Smooth muscle cell (in vitro differentiated cells): ENCODE measurements around the gene ZDHHC8. TPM values are rescaled to one million over a fixed set of nuclear protein-coding genes. Genes with fewer than 3 reads are reported as not detected.

Experiments
- DNase-seq: peaks from one replicate; lab custom pipeline; 2025; ENCODE audit not compliant: unreplicated experiment; lab: John Stamatoyannopoulos, UW
- H2AFZ ChIP-seq: fragments of 200-600 bp; sonication (generic); 2 replicates; pipeline ENCODE4 v1.6.0; 2016; ENCODE audit warnings: antibody characterized with exemption, low read depth, mild to moderate bottlenecking
- H3F3A ChIP-seq: fragments of 200-600 bp; sonication (generic); 2 replicates; pipeline ENCODE4 v1.6.0; 2017; ENCODE audit warnings: antibody characterized with exemption, low read depth
- H3K27ac ChIP-seq: fragments of 200-600 bp; sonication (generic); 2 replicates; pipeline ENCODE4 v1.5.1; 2016; ENCODE audit warnings: low read depth, mild to moderate bottlenecking
- H3K27me3 ChIP-seq: fragments of 200-600 bp; sonication (generic); 2 replicates; pipeline ENCODE4 v1.6.1; 2016; ENCODE audit warnings: low read depth, mild to moderate bottlenecking
- H3K36me3 ChIP-seq: fragments of 200-600 bp; sonication (generic); 2 replicates; pipeline ENCODE4 v1.5.1; 2016; ENCODE audit warnings: low read depth
- H3K4me1 ChIP-seq: fragments of 200-600 bp; sonication (generic); 2 replicates; pipeline ENCODE4 v1.5.1; 2016; ENCODE audit warnings: low read depth
- H3K4me2 ChIP-seq: fragments of 200-600 bp; sonication (generic); 2 replicates; pipeline ENCODE4 v1.6.0; 2016; ENCODE audit warnings: mild to moderate bottlenecking
- H3K4me3 ChIP-seq: fragments of 200-600 bp; sonication (generic); 2 replicates; pipeline ENCODE4 v1.5.1; 2016; ENCODE audit warnings: mild to moderate bottlenecking
- H3K79me2 ChIP-seq: fragments of 200-600 bp; sonication (generic); 2 replicates; pipeline ENCODE4 v1.6.0; 2016; ENCODE audit warnings: low read depth, mild to moderate bottlenecking
- H3K9ac ChIP-seq: fragments of 200-600 bp; sonication (generic); 2 replicates; pipeline ENCODE4 v1.6.0; 2016; ENCODE audit warnings: low read depth
- H3K9me3 ChIP-seq: fragments of 200-600 bp; sonication (generic); replicated peaks from 2 replicates; pipeline ENCODE4 v1.5.1; 2016; ENCODE audit warnings: low read depth
- H4K20me1 ChIP-seq: fragments of 200-600 bp; sonication (generic); 2 replicates; pipeline ENCODE4 v1.6.0; 2016; ENCODE audit warnings: low read depth
- CTCF ChIP-seq: fragments of 200-600 bp; sonication (generic); IDR thresholded peaks from 2 replicates; pipeline ENCODE4 v1.5.1; 2017; ENCODE audit warnings: borderline replicate concordance, mild to moderate bottlenecking, antibody characterized with exemption; ENCODE audit not compliant: insufficient read depth, poor library complexity, severe bottlenecking
- WGBS: methylation state at CpG from one replicate; pipeline ENCODE4 v1.1.7; 2016; ENCODE audit warnings: low lambda C conversion rate; 5-methylcytosine and 5-hydroxymethylcytosine counted together
- polyA plus RNA-seq: library from polyadenylated mRNA; unstranded; fragments of >200 nt; fragmentation: Nextera tagmentation; extraction: Ambion mirVana; gene quantifications from 2 replicates; pipeline ENCODE4 v1.2.1, GENCODE V29; 2016
- total RNA-seq: library from RNA; depleted of rRNA; stranded (reverse); fragments of >200 nt; gene quantifications from 2 replicates; pipeline ENCODE4 v1.2.3, GENCODE V29; 2014

ZDHHC8 gene
- total and polyA plus RNA-seq, 2 experiments from 2014 or later, result 12.7 to 53.9 TPM

DNA sequence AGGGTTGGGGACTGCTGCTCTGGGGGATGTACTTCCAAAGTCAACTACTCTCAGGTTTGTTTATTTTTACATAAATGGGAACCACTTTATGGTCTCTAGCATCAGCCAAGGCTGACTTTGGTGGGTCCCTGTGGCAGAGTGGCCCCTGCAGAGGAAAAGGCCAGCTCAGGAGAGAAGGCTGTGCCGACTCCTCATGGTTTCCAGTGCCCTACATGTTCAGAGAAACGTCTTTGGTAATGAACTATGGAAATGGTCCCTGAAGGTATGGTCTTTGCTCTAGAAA, 3.0 kb upstream of the ZDHHC8 start:
- H3K79me2 ChIP-seq, result peaks cover 17% of the 10 kb centered on the region
- no peak overlapping the region for H3K4me2 ChIP-seq
- TF ChIP-seq CTCF, result no peak
- H3K4me3 ChIP-seq, result no peak overlapping the region
- H3F3A ChIP-seq, result peaks cover 16% of the 10 kb centered on the region
- peaks cover 30% of the 10 kb centered on the region for H4K20me1 ChIP-seq
- H3K27me3 ChIP-seq, result no peaks in the 10 kb centered on the region
- no peak overlapping the region for H2AFZ ChIP-seq
- no peak overlapping the region for H3K9ac ChIP-seq
- H3K36me3 ChIP-seq, result peaks cover 5% of the 10 kb centered on the region
- 89% methylated on average over 2 of the region's 2 CpGs for WGBS
- H3K4me1 ChIP-seq, result peaks cover 7% of the 10 kb centered on the region
- H3K27ac ChIP-seq, result no peak overlapping the region
- DNase-seq, result no peak
- H3K9me3 ChIP-seq, result no peaks in the 10 kb centered on the region

DNA sequence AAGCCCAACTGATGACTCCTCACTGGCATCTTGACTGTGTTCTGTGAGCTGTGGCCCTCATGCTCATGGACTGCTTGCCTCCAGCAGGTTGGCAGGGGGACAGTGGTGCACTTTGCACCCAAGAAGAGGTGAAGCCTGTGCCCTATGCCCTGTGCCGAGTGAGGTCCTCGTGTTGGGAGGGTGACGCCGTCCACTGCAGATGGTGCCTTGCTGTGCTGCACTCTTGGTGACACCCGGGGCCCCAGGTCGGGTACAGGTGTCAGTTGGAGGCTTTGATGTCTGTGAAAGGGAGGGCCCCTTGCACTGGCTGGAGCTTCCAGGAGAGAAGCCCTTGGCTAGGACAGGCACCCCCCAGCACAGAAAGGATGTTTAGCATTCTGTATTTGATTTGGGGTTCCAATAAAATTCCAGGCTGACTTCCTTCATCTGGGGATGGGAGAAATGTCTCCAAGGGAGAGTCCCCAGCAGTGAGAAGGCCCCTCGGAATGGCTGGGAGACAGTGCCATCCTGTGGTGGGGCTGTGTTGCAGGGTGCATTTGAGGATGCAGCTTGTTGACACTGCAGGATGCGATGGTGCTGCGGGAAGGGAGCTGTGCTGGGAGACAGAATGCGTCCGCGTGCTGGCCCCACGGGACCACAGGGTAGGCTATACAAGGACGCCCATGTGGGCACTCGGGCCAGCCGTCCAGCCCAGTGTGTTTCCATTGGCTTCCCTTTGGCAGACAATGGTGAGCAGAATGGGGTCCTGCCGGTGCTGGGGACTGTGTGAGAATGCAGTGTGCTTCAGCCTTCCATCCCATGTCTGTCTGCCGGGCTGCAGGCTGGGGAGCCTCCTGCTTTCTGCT, 2.5 kb upstream of the ZDHHC8 start:
- Histone ChIP-seq H3F3A (peaks cover 16% of the 10 kb centered on the region), H3K4me1 (peaks cover 7% of the 10 kb centered on the region), H4K20me1 (peaks cover 30% of the 10 kb centered on the region), H3K79me2 (peaks cover 22% of the 10 kb centered on the region), H3K9me3 (no peaks in the 10 kb centered on the region), H3K36me3 (peaks cover 5% of the 10 kb centered on the region), H3K9ac (no peak overlapping the region), H3K27me3 (no peaks in the 10 kb centered on the region), H3K4me3 (no peak overlapping the region), H2AFZ (no peak overlapping the region), H3K4me2 (no peak overlapping the region), H3K27ac (no peak overlapping the region)
- peak; percentile 21 for TF ChIP-seq CTCF
- 76% methylated on average over 18 of the region's 18 CpGs for WGBS
- no peak for DNase-seq

DNA sequence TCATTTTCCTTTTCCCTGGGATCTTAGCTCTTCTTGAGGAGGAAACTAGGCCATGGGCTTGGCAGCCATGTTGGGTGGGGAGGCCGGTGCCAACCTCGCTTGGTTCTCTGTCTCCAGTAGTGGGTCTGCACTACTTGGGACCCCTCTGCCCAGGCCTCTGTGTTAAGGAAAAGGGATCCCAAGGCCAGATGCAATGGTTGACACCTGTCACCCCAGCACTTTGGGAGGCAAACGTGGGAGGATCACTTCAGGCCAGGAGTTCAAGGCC, 1.9 kb upstream of the ZDHHC8 start:
- Histone ChIP-seq H4K20me1 (peaks cover 30% of the 10 kb centered on the region), H3K4me1 (peaks cover 7% of the 10 kb centered on the region), H3F3A (peaks cover 16% of the 10 kb centered on the region), H3K27me3 (no peaks in the 10 kb centered on the region), H3K9ac (no peak overlapping the region), H3K4me2 (no peak overlapping the region), H2AFZ (no peak overlapping the region), H3K27ac (no peak overlapping the region), H3K36me3 (peaks cover 5% of the 10 kb centered on the region), H3K9me3 (no peaks in the 10 kb centered on the region), H3K4me3 (no peak overlapping the region), H3K79me2 (peaks cover 28% of the 10 kb centered on the region)
- 96% methylated on average over 3 of the region's 3 CpGs for WGBS
- DNase-seq, result no peak
- no peak for TF ChIP-seq CTCF

DNA sequence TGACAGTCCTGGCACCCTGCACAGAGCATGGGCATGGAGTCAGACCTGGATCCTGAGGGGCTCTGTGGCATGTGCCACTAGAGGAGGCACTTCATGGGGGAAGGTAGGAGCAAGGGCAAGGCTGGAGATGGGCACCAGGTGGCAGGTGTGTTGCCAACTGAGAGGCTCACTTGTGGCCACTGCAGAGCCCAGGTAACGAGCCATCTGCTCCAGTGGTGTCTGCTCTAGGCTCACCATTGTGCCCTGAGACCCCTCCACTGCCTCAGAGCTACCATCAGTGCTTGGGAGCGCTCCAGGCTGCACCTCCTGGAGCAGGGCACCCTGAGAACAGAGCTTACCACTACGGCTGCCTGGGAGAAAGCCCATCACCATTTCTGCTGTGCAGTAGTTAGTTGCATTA, 1.3 kb upstream of the ZDHHC8 start:
- Histone ChIP-seq H4K20me1 (peaks cover 33% of the 10 kb centered on the region), H3K4me2 (no peak overlapping the region), H3K27ac (peak overlapping the region; percentile 57), H2AFZ (no peak overlapping the region), H3K27me3 (no peaks in the 10 kb centered on the region), H3K9ac (no peak overlapping the region), H3K9me3 (no peaks in the 10 kb centered on the region), H3K4me1 (peaks cover 7% of the 10 kb centered on the region), H3F3A (peaks cover 16% of the 10 kb centered on the region), H3K36me3 (peaks cover 5% of the 10 kb centered on the region), H3K4me3 (no peak overlapping the region), H3K79me2 (peaks cover 34% of the 10 kb centered on the region)
- DNase-seq, result no peak
- 96% methylated on average over 3 of the region's 3 CpGs for WGBS
- TF ChIP-seq CTCF, result no peak
